Measurements from ENCODE around the gene KAT2A. TPM values are rescaled to one million over a fixed set of nuclear protein-coding genes. Genes with fewer than 3 reads are reported as not detected.

The KAT2A gene
- total RNA-seq, 1 donor from 2014 or later: 86.2 TPM

DNA sequence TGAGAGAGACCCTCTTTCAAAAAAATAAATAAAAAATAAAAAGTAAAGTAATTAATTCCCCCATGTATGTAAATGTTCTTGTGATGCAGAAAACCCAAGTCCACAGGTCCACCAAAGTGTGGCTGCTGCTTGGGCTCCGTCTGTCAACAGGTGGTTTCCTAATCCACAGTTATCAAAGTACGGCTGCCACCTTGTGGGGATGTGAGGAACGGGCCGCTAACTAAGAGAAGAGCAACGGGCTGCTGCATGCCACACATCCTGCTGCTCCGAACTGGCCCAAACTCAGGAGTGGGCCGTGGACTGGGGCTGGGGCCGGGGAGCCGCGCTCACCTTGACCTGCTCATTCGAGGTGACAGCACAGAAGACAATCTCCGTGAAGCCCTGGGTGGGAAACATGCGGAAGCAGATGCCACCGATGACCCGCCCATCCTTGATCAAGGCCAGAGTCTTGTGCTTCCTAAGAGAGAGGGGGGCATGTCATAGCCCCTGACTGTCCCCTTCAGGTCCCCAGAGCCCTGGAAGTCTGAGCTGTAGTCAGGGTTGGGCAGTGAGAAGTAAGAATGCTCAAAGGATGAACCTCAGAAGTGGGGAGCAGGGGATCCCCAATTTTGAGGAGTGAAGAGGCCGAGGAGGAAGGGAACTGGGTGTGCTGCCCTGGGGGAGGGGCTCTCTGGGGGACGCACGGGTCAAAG, 4.3 kb downstream of the KAT2A start:
- H3K27ac Mint-ChIP-seq: no peak overlapping the region
- H3K27me3 Mint-ChIP-seq (ENCODE audit: low read depth): no peaks in the 10 kb centered on the region
- H3K9me3 Mint-ChIP-seq: no peaks in the 10 kb centered on the region
- no peak overlapping the region for H3K4me3 Mint-ChIP-seq
- TF ChIP-seq CTCF (IDR thresholded peaks at IDR 0.05; ENCODE audit: unreplicated experiment): peak; percentile 75
- peak; percentile 49 to 82 for DNase-seq (ENCODE audit: low spot score in 2 of 2, unreplicated experiment in 2 of 2)
- H3K36me3 Mint-ChIP-seq: peaks cover 15% of the 10 kb centered on the region
- H3K4me1 Mint-ChIP-seq: peaks cover 18% of the 10 kb centered on the region

DNA sequence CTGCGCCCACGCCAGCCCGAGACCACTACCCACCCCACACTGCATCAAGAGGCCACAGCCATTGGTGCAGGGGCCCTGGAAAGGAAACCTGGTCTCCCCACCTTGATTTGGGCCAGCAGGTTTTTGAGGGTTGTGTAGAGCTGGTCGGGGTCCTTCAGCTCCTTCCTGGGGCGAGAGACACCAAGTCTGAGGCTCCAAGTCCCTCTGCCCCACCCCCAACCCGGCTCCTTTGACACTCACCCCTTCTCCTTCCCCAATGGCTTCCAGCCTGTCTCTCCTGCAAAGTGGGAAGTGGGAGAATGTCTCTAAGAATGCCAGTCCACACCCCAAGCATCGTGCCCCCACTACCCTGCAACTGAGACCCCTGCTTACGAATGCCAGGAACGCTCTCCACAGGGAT, 7.0 kb downstream of the KAT2A start:
- no peak for TF ChIP-seq CTCF (IDR thresholded peaks at IDR 0.05; ENCODE audit: unreplicated experiment)
- no peak for DNase-seq (ENCODE audit: low spot score in 2 of 2, unreplicated experiment in 2 of 2)
- H3K36me3 Mint-ChIP-seq: peaks cover 13% of the 10 kb centered on the region
- H3K4me1 Mint-ChIP-seq: peaks cover 8% of the 10 kb centered on the region
- H3K4me3 Mint-ChIP-seq: no peak overlapping the region
- peaks cover 2% of the 10 kb centered on the region for H3K27me3 Mint-ChIP-seq (ENCODE audit: low read depth)
- no peaks in the 10 kb centered on the region for H3K9me3 Mint-ChIP-seq
- H3K27ac Mint-ChIP-seq: no peak overlapping the region

DNA sequence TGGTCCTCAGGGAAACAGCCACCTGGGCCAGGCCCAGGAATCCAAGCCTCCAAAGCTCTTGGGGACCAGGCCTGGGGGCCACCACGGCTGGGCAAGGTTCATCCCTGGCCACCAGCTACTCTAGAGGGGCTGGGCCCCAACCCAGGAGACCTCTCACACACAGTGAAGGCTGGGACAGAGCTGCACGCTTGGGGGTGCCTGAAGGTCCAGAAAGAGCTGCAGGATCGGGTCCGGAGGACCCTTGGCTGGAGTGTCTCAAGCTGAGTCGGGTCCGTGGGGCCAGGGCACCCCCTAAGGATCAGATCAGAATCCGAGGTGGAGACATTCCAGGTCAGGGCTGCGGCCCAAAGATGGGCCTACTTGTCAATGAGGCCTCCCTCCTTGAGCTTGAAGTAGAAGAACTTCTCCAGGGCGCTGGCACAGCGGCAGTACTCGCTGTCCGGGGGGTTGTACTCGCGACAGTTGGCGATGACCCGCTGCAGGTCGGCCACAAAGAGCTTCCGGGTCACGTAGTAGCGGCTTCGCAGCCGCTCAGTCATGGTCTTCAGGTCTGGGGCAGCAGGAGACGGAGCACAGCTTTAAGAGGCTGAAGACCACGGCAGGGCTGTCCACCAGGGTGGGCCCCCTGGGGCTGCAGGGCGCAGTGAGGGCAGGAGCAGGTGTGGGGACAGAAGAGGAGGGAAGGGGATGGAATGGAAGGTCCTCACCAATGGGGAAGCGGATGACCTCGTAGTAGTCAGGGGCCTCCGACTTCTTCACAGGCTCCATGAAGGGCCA, 7.7 kb downstream of the KAT2A start:
- H3K4me3 Mint-ChIP-seq: no peak overlapping the region
- no peak for DNase-seq (ENCODE audit: low spot score in 2 of 2, unreplicated experiment in 2 of 2)
- TF ChIP-seq CTCF (IDR thresholded peaks at IDR 0.05; ENCODE audit: unreplicated experiment): no peak
- H3K27ac Mint-ChIP-seq: no peak overlapping the region
- no peaks in the 10 kb centered on the region for H3K9me3 Mint-ChIP-seq
- peaks cover 8% of the 10 kb centered on the region for H3K4me1 Mint-ChIP-seq
- H3K27me3 Mint-ChIP-seq (ENCODE audit: low read depth): peaks cover 2% of the 10 kb centered on the region
- H3K36me3 Mint-ChIP-seq: peaks cover 13% of the 10 kb centered on the region

GRCh38 chr17:42112552-42113176, 8.5 kb downstream of the KAT2A start, which contains the start of gene DHX58:
Gene DHX58 (minus strand): TSS chr17:42112714. CDS start chr17:42111892, 822 bp downstream.
- Mint-ChIP-seq H3K9me3 (no peaks in the 10 kb centered on the region), H3K27ac (peak within 1 kb of the TSS; percentile 83), H3K36me3 (peaks cover 11% of the 10 kb centered on the region), H3K4me3 (peak within 1 kb of the TSS; percentile 49), H3K4me1 (peaks cover 8% of the 10 kb centered on the region), H3K27me3 (ENCODE audit: low read depth) (peaks cover 10% of the 10 kb centered on the region)
- TF ChIP-seq CTCF (IDR thresholded peaks at IDR 0.05; ENCODE audit: unreplicated experiment): no peak
- peak in 1 of 2 experiments; percentile 46 for DNase-seq (ENCODE audit: low spot score in 2 of 2, unreplicated experiment in 2 of 2)

DNA sequence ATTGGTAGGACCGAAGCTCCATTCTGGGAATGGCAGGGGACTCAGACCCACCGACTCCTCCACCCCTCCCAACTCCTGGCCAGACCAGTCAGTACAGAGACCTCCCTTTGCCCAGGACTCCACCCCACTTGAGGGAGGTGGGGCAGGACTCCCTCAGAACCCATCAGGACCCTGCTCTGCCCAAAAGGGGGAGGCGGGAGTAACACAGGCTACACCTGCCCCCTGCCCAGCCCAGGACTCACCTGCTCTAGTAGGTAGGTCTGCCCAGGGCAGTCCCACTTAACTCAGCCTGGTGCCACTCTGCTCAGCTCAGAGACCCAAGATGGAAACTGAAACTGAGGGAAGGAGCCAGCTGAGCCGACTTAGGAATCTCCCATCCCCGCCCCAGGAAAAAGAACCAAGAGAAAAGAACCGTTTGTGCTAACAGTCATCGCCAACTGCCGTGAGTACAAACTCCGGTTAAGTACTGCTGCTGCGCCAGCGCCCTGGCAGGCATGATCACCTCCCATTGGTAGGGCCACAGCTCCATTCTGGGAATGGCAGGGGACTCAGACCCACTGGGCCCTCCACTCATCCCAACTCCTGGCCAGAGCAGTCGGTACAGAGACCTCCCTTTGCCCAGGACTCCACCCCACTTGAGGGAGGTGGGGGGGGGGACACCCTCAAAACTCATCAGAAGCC, 9.2 kb downstream of the KAT2A start:
- H3K27me3 Mint-ChIP-seq (ENCODE audit: low read depth): peaks cover 12% of the 10 kb centered on the region
- H3K9me3 Mint-ChIP-seq: no peaks in the 10 kb centered on the region
- H3K4me3 Mint-ChIP-seq: peak overlapping the region; percentile 49
- TF ChIP-seq CTCF (IDR thresholded peaks at IDR 0.05; ENCODE audit: unreplicated experiment): no peak
- H3K36me3 Mint-ChIP-seq: peaks cover 6% of the 10 kb centered on the region
- peaks cover 8% of the 10 kb centered on the region for H3K4me1 Mint-ChIP-seq
- H3K27ac Mint-ChIP-seq: peak overlapping the region; percentile 83
- DNase-seq (ENCODE audit: low spot score in 2 of 2, unreplicated experiment in 2 of 2): no peak
